HUES64 (cell line): Measurements from ENCODE around the gene HIP1.
"Not testable (repeated sequence)": the region's sequence is repeated elsewhere in the genome, so short reads cannot be mapped to it uniquely, and the experiment has no call there.

Experiments used
- H3K27ac ChIP-seq: 2 replicates; pipeline ENCODE4 v1.7.0; 2013; ENCODE audit warnings: low read depth, low read length, inconsistent platforms
- H3K27me3 ChIP-seq: 2 replicates; pipeline ENCODE4 v1.6.1; 2013; ENCODE audit warnings: mild to moderate bottlenecking, low read length; ENCODE audit not compliant: insufficient read depth
- H3K36me3 ChIP-seq: 2 replicates; pipeline ENCODE4 v1.6.1; 2013; ENCODE audit warnings: mild to moderate bottlenecking, low read length; ENCODE audit not compliant: insufficient read depth
- H3K4me1 ChIP-seq: 2 replicates; pipeline ENCODE4 v1.6.1; 2013; ENCODE audit warnings: mild to moderate bottlenecking, low read length, moderate library complexity; ENCODE audit not compliant: insufficient read depth
- H3K4me3 ChIP-seq: 2 replicates; pipeline ENCODE4 v1.5.1; 2013; ENCODE audit warnings: mild to moderate bottlenecking, low read length, moderate library complexity
- H3K9ac ChIP-seq: 2 replicates; pipeline ENCODE4 v1.6.1; 2013; ENCODE audit warnings: mild to moderate bottlenecking, low read depth, low read length
- H3K9me3 ChIP-seq: 2 replicates; pipeline ENCODE4 v1.6.1; 2013; ENCODE audit warnings: low read depth, low read length; ENCODE audit not compliant: insufficient read depth
- WGBS: fragments of 150-250, 120-280 bp; methylation state at CpG from one replicate; pipeline ENCODE4 v1.1.7; 2013; ENCODE audit warnings: missing lambda C conversion rate; 5-methylcytosine and 5-hydroxymethylcytosine counted together

HIP1 gene

GRCh38 chr7:75689246-75690099, 49.3 kb downstream of the HIP1 start:
- H3K9ac ChIP-seq = no peak overlapping the region

GRCh38 chr7:75688200-75689136, 50.3 kb downstream of the HIP1 start:
- Histone ChIP-seq H3K4me3 (no peak overlapping the region), H3K4me1 (0 out of 2 replicates have a peak, but pooled peaks cover 2% of the 10 kb centered on the region), H3K9ac (no peak overlapping the region), H3K27me3 (no peaks in the 10 kb centered on the region), H3K9me3 (no peaks in the 10 kb centered on the region), H3K27ac (no peak overlapping the region), H3K36me3 (no peaks in the 10 kb centered on the region)
- 90% methylated on average over 36 of the region's 37 CpGs for WGBS

More at GRCh38 chr7:75689246-75690099, 49.3 kb downstream of the HIP1 start:
- Histone ChIP-seq H3K27me3 (no peaks in the 10 kb centered on the region), H3K4me1 (0 out of 2 replicates have a peak, but pooled peaks cover 2% of the 10 kb centered on the region), H3K36me3 (no peaks in the 10 kb centered on the region), H3K9me3 (no peaks in the 10 kb centered on the region), H3K4me3 (no peak overlapping the region), H3K27ac (no peak overlapping the region)
- 88% methylated on average over 18 of the region's 20 CpGs for WGBS

GRCh38 chr7:75687246-75688088, 51.3 kb downstream of the HIP1 start:
- Histone ChIP-seq H3K4me1 (0 out of 2 replicates have a peak, but pooled peaks cover 2% of the 10 kb centered on the region), H3K27ac (no peak overlapping the region), H3K27me3 (no peaks in the 10 kb centered on the region), H3K4me3 (no peak overlapping the region), H3K9ac (no peak overlapping the region), H3K9me3 (no peaks in the 10 kb centered on the region), H3K36me3 (no peaks in the 10 kb centered on the region)
- 91% methylated on average over 12 of the region's 12 CpGs for WGBS

GRCh38 chr7:75686551-75686950, 52.2 kb downstream of the HIP1 start:
- 0 out of 2 replicates have a peak, but pooled peaks cover 2% of the 10 kb centered on the region for H3K4me1 ChIP-seq
- H3K36me3 ChIP-seq = no peaks in the 10 kb centered on the region
- H3K27me3 ChIP-seq = no peaks in the 10 kb centered on the region
- no peak overlapping the region for H3K9ac ChIP-seq
- H3K4me3 ChIP-seq = no peak overlapping the region
- no peak overlapping the region for H3K27ac ChIP-seq
- H3K9me3 ChIP-seq = no peaks in the 10 kb centered on the region

GRCh38 chr7:75682052-75682451, 56.7 kb downstream of the HIP1 start:
- not testable (repeated sequence) for H3K4me1 ChIP-seq, H3K9me3 ChIP-seq, H3K36me3 ChIP-seq, H3K27me3 ChIP-seq, H3K9ac ChIP-seq, H3K4me3 ChIP-seq, H3K27ac ChIP-seq
- WGBS = 87% methylated on average over 6 of the region's 6 CpGs

- H3K4me3 ChIP-seq = no peak overlapping the region
- H3K36me3 ChIP-seq = no peaks in the 10 kb centered on the region
- no peak overlapping the region for H3K27ac ChIP-seq
- H3K27me3 ChIP-seq = no peaks in the 10 kb centered on the region
- WGBS = 92% methylated on average over 3 of the region's 3 CpGs
- H3K9me3 ChIP-seq = peaks cover 4% of the 10 kb centered on the region
- no peaks in the 10 kb centered on the region for H3K4me1 ChIP-seq
- no peak overlapping the region for H3K9ac ChIP-seq
Observed at GRCh38 chr7:75679060-75679459, 59.7 kb downstream of the HIP1 start.

- WGBS = 78% methylated on average over 3 of the region's 4 CpGs
- no peaks in the 10 kb centered on the region for H3K4me1 ChIP-seq
- H3K9ac ChIP-seq = no peak overlapping the region
- no peaks in the 10 kb centered on the region for H3K27me3 ChIP-seq
- no peak overlapping the region for H3K27ac ChIP-seq
- no peaks in the 10 kb centered on the region for H3K36me3 ChIP-seq
- H3K4me3 ChIP-seq = no peak overlapping the region
- H3K9me3 ChIP-seq = no peaks in the 10 kb centered on the region
Observed at GRCh38 chr7:75669579-75669978, 69.2 kb downstream of the HIP1 start.

GRCh38 chr7:75667938-75668337, 70.8 kb downstream of the HIP1 start:
- no peaks in the 10 kb centered on the region for H3K27me3 ChIP-seq
- no peaks in the 10 kb centered on the region for H3K4me1 ChIP-seq
- WGBS = 82% methylated on average over 4 of the region's 4 CpGs
- H3K4me3 ChIP-seq = no peak overlapping the region
- H3K36me3 ChIP-seq = no peaks in the 10 kb centered on the region
- H3K9me3 ChIP-seq = no peaks in the 10 kb centered on the region
- no peak overlapping the region for H3K9ac ChIP-seq
- H3K27ac ChIP-seq = no peak overlapping the region

- Histone ChIP-seq H3K27ac (no peak overlapping the region), H3K9me3 (no peaks in the 10 kb centered on the region), H3K9ac (no peak overlapping the region), H3K4me3 (no peak overlapping the region), H3K27me3 (no peaks in the 10 kb centered on the region), H3K4me1 (no peaks in the 10 kb centered on the region), H3K36me3 (no peaks in the 10 kb centered on the region)
- WGBS = 84% methylated on average over 8 of the region's 8 CpGs
Observed at GRCh38 chr7:75663302-75663907, 75.3 kb downstream of the HIP1 start.

- Histone ChIP-seq H3K9ac (no peak overlapping the region), H3K36me3 (no peaks in the 10 kb centered on the region), H3K27me3 (no peaks in the 10 kb centered on the region), H3K4me1 (no peaks in the 10 kb centered on the region), H3K9me3 (no peaks in the 10 kb centered on the region), H3K27ac (no peak overlapping the region), H3K4me3 (no peak overlapping the region)
- WGBS = 89% methylated on average over 12 of the region's 12 CpGs
Observed at GRCh38 chr7:75662579-75663301, 76.0 kb downstream of the HIP1 start.
